HCT116 (cell line): ENCODE data around the gene HADH. TPM values are rescaled to one million over a fixed set of nuclear protein-coding genes. Genes with fewer than 3 reads are reported as not detected.

Source experiments
- ATAC-seq: fragments of 200-7000 bp; cut with Tn5 transposase; 2 replicates; pipeline ENCODE4 v1.9.1; 2020; ENCODE audit warnings: mild to moderate bottlenecking, moderate library complexity
- BruUV-seq: library from RNA; stranded (reverse); fragments of 400-500 nt; replicated peaks from 2 replicates; lab custom pipeline; 2021; lab: Mats Ljungman, UMichigan
- CTCF ChIA-PET: fragments of 300-600 bp; sonication (Branson Sonifier 250); formaldehyde crosslinking; loops from one replicate; lab custom pipeline; 2021; ENCODE audit warnings: antibody characterized with exemption; lab: Charles Lee
- POLR2A ChIA-PET: fragments of 300-600, 350-600 bp; sonication (Branson Sonifier 250); formaldehyde crosslinking; loops from one replicate; lab custom pipeline; 2021; ENCODE audit warnings: antibody characterized with exemption; lab: Charles Lee
- RAD21 ChIA-PET, 2 experiments: fragments of 300-600 bp; sonication (Branson Sonifier 250); formaldehyde crosslinking; loops; one replicate each; lab custom pipeline; 2023; ENCODE audit warnings: low total read pairs in 2 of 2; ENCODE audit not compliant: uncharacterized antibody in 2 of 2, unreplicated experiment in 2 of 2, low non-redundant PET in 1 of 2; lab: Charles Lee
- DNase-seq: peaks from one replicate; pipeline ENCODE4 v3.0.0-alpha.2; 2010; ENCODE audit warnings: low read depth, low spot score
- H2AFZ ChIP-seq: fragments of 200-600 bp; shearing (Covaris generic), sonication (generic); 2 replicates; pipeline ENCODE4 v1.6.1; 2017; ENCODE audit warnings: low read depth, mixed run types, mixed read lengths, antibody characterized with exemption, low read length; ENCODE audit not compliant: poor library complexity, severe bottlenecking
- H3K27ac ChIP-seq: 2 replicates; pipeline ENCODE4 v1.5.1; 2012; ENCODE audit warnings: low read depth, low read length
- H3K27me3 ChIP-seq: fragments of 200-600 bp; sonication (generic); 2 replicates; pipeline ENCODE4 v1.6.1; 2016; ENCODE audit warnings: mixed run types, low read length, mixed read lengths; ENCODE audit not compliant: insufficient read depth
- H3K36me3 ChIP-seq, 2 experiments: fragments of 200-500 bp in 1 of 2; fragments of 200-600 bp in 1 of 2; sonication (Bioruptor generic) in 1 of 2; sonication (generic) in 1 of 2; 2 replicates each; pipeline versions ENCODE4 v1.5.1 to v1.6.1; 2014 to 2016; ENCODE audit warnings: low read length in 2 of 2, inconsistent platforms in 1 of 2, mixed read lengths in 1 of 2, mixed run types in 1 of 2; ENCODE audit not compliant: insufficient read depth in 2 of 2, control insufficient read depth in 1 of 2
- H3K4me1 ChIP-seq, 2 experiments: fragments of 200-600 bp in 1 of 2; sonication (generic) in 1 of 2; 2 replicates each; pipeline versions ENCODE4 v1.5.1 to v1.6.1; 2012 to 2017; ENCODE audit warnings: low read length in 2 of 2, inconsistent platforms in 1 of 2, mild to moderate bottlenecking in 1 of 2, mixed read lengths in 1 of 2, mixed run types in 1 of 2, moderate library complexity in 1 of 2; ENCODE audit not compliant: insufficient read depth in 2 of 2, control insufficient read depth in 1 of 2
- H3K4me2 ChIP-seq: fragments of 200-600 bp; sonication (generic); 2 replicates; pipeline ENCODE4 v1.6.1; 2017; ENCODE audit warnings: mixed run types, low read length, mixed read lengths
- H3K4me3 ChIP-seq, 2 experiments: fragments of 200-600 bp in 1 of 2; sonication (generic) in 1 of 2; replicated peaks in 1 of 2; 2 replicates each; pipeline ENCODE4 v1.5.1; 2011 to 2016; ENCODE audit warnings: low read length in 2 of 2, control low read depth in 1 of 2, low read depth in 1 of 2, mild to moderate bottlenecking in 1 of 2, mixed read lengths in 1 of 2, mixed run types in 1 of 2
- H3K79me2 ChIP-seq: fragments of 200-600 bp; sonication (generic); 2 replicates; pipeline ENCODE4 v1.6.1; 2017; ENCODE audit warnings: mild to moderate bottlenecking, mixed run types, low read length, moderate library complexity, mixed read lengths; ENCODE audit not compliant: insufficient read depth
- H3K9ac ChIP-seq: fragments of 200-600 bp; sonication (generic); 2 replicates; pipeline ENCODE4 v1.6.1; 2016; ENCODE audit warnings: low read length, mixed read lengths
- H3K9me2 ChIP-seq: fragments of 200-600 bp; sonication (generic), shearing (Covaris generic); 2 replicates; pipeline ENCODE4 v1.6.1; 2017; ENCODE audit warnings: mixed run types, mild to moderate bottlenecking, moderate library complexity; ENCODE audit not compliant: insufficient read depth
- H3K9me3 ChIP-seq, 2 experiments: fragments of 200-500 bp in 1 of 2; fragments of 200-600 bp in 1 of 2; sonication (Bioruptor generic) in 1 of 2; sonication (generic) in 1 of 2; 2 replicates each; pipeline ENCODE4 v1.6.1; 2014 to 2017; ENCODE audit warnings: low read length in 2 of 2, mixed read lengths in 2 of 2, inconsistent platforms in 1 of 2, low read depth in 1 of 2, mild to moderate bottlenecking in 1 of 2, mixed run types in 1 of 2, moderate library complexity in 1 of 2; ENCODE audit not compliant: control insufficient read depth in 1 of 2, insufficient read depth in 1 of 2
- H4K20me1 ChIP-seq: fragments of 200-600 bp; sonication (generic), shearing (Covaris generic); 2 replicates; pipeline ENCODE4 v1.6.1; 2017; ENCODE audit warnings: mixed run types, mild to moderate bottlenecking, moderate library complexity; ENCODE audit not compliant: insufficient read depth
- CBX3 ChIP-seq: IDR thresholded peaks from 2 replicates; pipeline ENCODE4 v1.6.1; 2012; ENCODE audit warnings: low read depth
- ELF1 ChIP-seq: IDR thresholded peaks from 2 replicates; pipeline ENCODE4 v1.6.1; 2012; ENCODE audit warnings: low read depth, borderline replicate concordance
- FOSL1 ChIP-seq: IDR thresholded peaks from 2 replicates; pipeline ENCODE4 v1.6.1; 2012; ENCODE audit warnings: low read depth
- POLR2AphosphoS5 ChIP-seq: IDR thresholded peaks from 2 replicates; pipeline ENCODE4 v1.6.1; 2011; ENCODE audit warnings: mild to moderate bottlenecking, low read depth, low read length, moderate library complexity
- RAD21 ChIP-seq: IDR thresholded peaks from 2 replicates; pipeline ENCODE4 v1.6.1; 2012; ENCODE audit warnings: low read depth, mild to moderate bottlenecking
- SIN3A ChIP-seq: IDR thresholded peaks from 2 replicates; pipeline ENCODE4 v1.6.1; 2012; ENCODE audit warnings: low read depth
- SP1 ChIP-seq: IDR thresholded peaks from 2 replicates; pipeline ENCODE4 v1.6.1; 2012; ENCODE audit warnings: low read depth
- YY1 ChIP-seq: IDR thresholded peaks from 2 replicates; pipeline ENCODE4 v1.6.1; 2011; ENCODE audit warnings: low read length, low read depth, moderate library complexity, mild to moderate bottlenecking; ENCODE audit not compliant: insufficient replicate concordance; ENCODE audit errors: extremely low read depth
- ZFX ChIP-seq: fragments of 450-650 bp; IDR thresholded peaks from 2 replicates; pipeline ENCODE4 v1.6.1; 2017
- ZNF274 ChIP-seq: fragments of 200-500 bp; sonication (Bioruptor generic); IDR thresholded peaks from 2 replicates; pipeline ENCODE4 v1.6.1; 2014; ENCODE audit warnings: mild to moderate bottlenecking, low read depth, low read length, inconsistent platforms
- intact Hi-C: fragments of 100-400 bp; cut with micrococcal nuclease; formaldehyde crosslinking; loops from 2 replicates; pipeline ENCODE4 v1.10.0; 2022
- total RNA-seq: library from RNA; stranded (reverse); gene quantifications from one replicate; pipeline ENCODE4 v1.2.1, GENCODE V29; 2021; ENCODE audit not compliant: unreplicated experiment
- TF ChIP-seq, protein P1 (sequence below): IDR thresholded peaks from 2 replicates; pipeline ENCODE4 v1.6.1; 2012
- TF ChIP-seq, protein P2 (sequence below): IDR thresholded peaks from 2 replicates; pipeline ENCODE4 v1.6.1; 2011; ENCODE audit warnings: mild to moderate bottlenecking, low read length, moderate library complexity; ENCODE audit not compliant: insufficient replicate concordance; ENCODE audit errors: extremely low read depth
- TF ChIP-seq, protein P3 (sequence below): IDR thresholded peaks from 2 replicates; pipeline ENCODE4 v1.6.1; 2012

Gene HADH
- total RNA-seq, 1 experiment from 2014 or later = 30.2 TPM

DNA sequence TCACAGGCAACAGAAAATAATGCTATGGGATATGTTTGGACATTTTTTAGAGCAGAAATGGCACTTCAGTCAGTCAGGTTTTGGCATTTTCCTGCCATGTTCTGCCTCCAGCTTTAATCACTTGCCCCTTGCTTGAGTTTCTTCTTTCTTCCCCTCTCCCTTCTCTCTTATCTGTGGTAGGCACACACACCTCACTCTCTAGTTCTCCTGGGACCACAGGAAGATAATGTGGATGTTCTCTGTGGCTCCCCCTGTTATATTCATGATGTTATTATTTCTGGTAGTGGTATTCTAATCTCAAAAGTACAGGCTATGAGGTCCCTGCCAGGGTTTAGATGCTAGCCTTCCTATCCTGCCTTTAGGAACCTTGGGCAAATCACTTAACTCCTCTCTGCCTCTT lies 5.2 kb downstream of the HADH start:
- no TSS peak for BruUV-seq
- intact Hi-C loops = no loop called here
- H3K9me3 ChIP-seq = no peaks in the 10 kb centered on the region

More for the DNA sequence above, 5.2 kb downstream of the HADH start:
- no peak overlapping the region for H3K9ac ChIP-seq
- TF ChIP-seq ELF1 = no peak
- TF ChIP-seq RAD21 = no peak
- TF ChIP-seq CBX3 = no peak
- TF ChIP-seq, protein P1, sequence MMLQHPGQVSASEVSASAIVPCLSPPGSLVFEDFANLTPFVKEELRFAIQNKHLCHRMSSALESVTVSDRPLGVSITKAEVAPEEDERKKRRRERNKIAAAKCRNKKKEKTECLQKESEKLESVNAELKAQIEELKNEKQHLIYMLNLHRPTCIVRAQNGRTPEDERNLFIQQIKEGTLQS = no peak
- TF ChIP-seq YY1 = no peak
- TF ChIP-seq POLR2AphosphoS5 = no peak
- no peak for TF ChIP-seq SIN3A
- TF ChIP-seq, protein P2, sequence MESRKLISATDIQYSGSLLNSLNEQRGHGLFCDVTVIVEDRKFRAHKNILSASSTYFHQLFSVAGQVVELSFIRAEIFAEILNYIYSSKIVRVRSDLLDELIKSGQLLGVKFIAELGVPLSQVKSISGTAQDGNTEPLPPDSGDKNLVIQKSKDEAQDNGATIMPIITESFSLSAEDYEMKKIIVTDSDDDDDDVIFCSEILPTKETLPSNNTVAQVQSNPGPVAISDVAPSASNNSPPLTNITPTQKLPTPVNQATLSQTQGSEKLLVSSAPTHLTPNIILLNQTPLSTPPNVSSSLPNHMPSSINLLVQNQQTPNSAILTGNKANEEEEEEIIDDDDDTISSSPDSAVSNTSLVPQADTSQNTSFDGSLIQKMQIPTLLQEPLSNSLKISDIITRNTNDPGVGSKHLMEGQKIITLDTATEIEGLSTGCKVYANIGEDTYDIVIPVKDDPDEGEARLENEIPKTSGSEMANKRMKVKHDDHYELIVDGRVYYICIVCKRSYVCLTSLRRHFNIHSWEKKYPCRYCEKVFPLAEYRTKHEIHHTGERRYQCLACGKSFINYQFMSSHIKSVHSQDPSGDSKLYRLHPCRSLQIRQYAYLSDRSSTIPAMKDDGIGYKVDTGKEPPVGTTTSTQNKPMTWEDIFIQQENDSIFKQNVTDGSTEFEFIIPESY = no peak
- TF ChIP-seq, protein P3, sequence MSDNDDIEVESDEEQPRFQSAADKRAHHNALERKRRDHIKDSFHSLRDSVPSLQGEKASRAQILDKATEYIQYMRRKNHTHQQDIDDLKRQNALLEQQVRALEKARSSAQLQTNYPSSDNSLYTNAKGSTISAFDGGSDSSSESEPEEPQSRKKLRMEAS = no peak
- no peak for TF ChIP-seq SP1
- TF ChIP-seq ZNF274 = no peak
- no peak for TF ChIP-seq ZFX
- TF ChIP-seq FOSL1 = no peak
- no peaks in the 10 kb centered on the region for H3K36me3 ChIP-seq
- H3K4me2 ChIP-seq = no peak overlapping the region
- peaks cover 62% of the 10 kb centered on the region for H3K79me2 ChIP-seq
- H3K27ac ChIP-seq = no peak overlapping the region
- H3K4me1 ChIP-seq = peaks cover 0 to 6% of the 10 kb centered on the region in 2 experiments; a peak in 2 of 4 replicates
- peaks cover 5% of the 10 kb centered on the region; the same call in 1 of the 2 replicates for H4K20me1 ChIP-seq
- H2AFZ ChIP-seq = no peak overlapping the region
- ATAC-seq = no peak
- no peak for DNase-seq
- ChIA-PET RAD21 (no interaction called here), POLR2A (no interaction called here), CTCF (no interaction called here)
- H3K27me3 ChIP-seq = no peaks in the 10 kb centered on the region
- H3K4me3 ChIP-seq = no peak overlapping the region
- H3K9me2 ChIP-seq = no peaks in the 10 kb centered on the region
